SK-N-SH (cell line): Measurements from ENCODE around the gene NGLY1. TPM values are rescaled to one million over a fixed set of nuclear protein-coding genes. Genes with fewer than 3 reads are reported as not detected.

Experiments
- CTCF ChIA-PET: fragments of 300-600, 350-600 bp; formaldehyde crosslinking; extraction: SDS; loops from one replicate; lab custom pipeline; 2021; lab: Yijun Ruan, JAX
- POLR2A ChIA-PET: fragments of 350-600 bp; sonication (Branson Sonifier 250); formaldehyde crosslinking; extraction: SDS; loops from one replicate; lab custom pipeline; 2020; ENCODE audit warnings: antibody characterized with exemption, inconsistent platforms; lab: Yijun Ruan, JAX
- DNase-seq: peaks from one replicate; pipeline ENCODE4 v3.0.0; 2012
- H2AFZ ChIP-seq: fragments of 200-600 bp; sonication (generic); 2 replicates; pipeline ENCODE4 v1.8.1; 2016; ENCODE audit warnings: antibody characterized with exemption, mild to moderate bottlenecking, low read depth
- H3F3A ChIP-seq: fragments of 200-600 bp; sonication (generic); replicated peaks from 2 replicates; pipeline ENCODE3; 2016; ENCODE audit warnings: antibody characterized with exemption, mild to moderate bottlenecking; ENCODE audit not compliant: insufficient read depth
- H3K27ac ChIP-seq, 2 experiments: fragments of 200-500 bp in 1 of 2; fragments of 200-600 bp in 1 of 2; sonication (Bioruptor generic) in 1 of 2; sonication (generic), shearing (Covaris generic) in 1 of 2; 2 replicates each; pipeline versions ENCODE4 v1.5.1 to v1.6.1; 2014 to 2016; ENCODE audit warnings: low read depth in 2 of 2, inconsistent platforms in 1 of 2, low read length in 1 of 2, mild to moderate bottlenecking in 1 of 2, mixed read lengths in 1 of 2
- H3K27me3 ChIP-seq: fragments of 200-600 bp; sonication (generic), shearing (Covaris generic); 2 replicates; pipeline ENCODE4 v1.6.1; 2016; ENCODE audit warnings: mixed run types; ENCODE audit not compliant: insufficient read depth
- H3K36me3 ChIP-seq, 2 experiments: fragments of 200-500 bp in 1 of 2; fragments of 200-600 bp in 1 of 2; sonication (Bioruptor generic) in 1 of 2; sonication (generic) in 1 of 2; replicated peaks in 1 of 2; 2 replicates each; pipeline versions ENCODE3 to v1.5.1; 2014 to 2016; ENCODE audit warnings: low read length in 1 of 2, mild to moderate bottlenecking in 1 of 2; ENCODE audit not compliant: insufficient read depth in 2 of 2, control insufficient read depth in 1 of 2
- H3K4me1 ChIP-seq, 2 experiments: fragments of 200-500 bp in 1 of 2; fragments of 200-600 bp in 1 of 2; sonication (Bioruptor generic) in 1 of 2; sonication (generic), shearing (Covaris generic) in 1 of 2; 2 replicates each; pipeline versions ENCODE4 v1.5.1 to v1.6.1; 2014 to 2016; ENCODE audit warnings: low read depth in 1 of 2, low read length in 1 of 2, mixed run types in 1 of 2; ENCODE audit not compliant: insufficient read depth in 2 of 2, control insufficient read depth in 1 of 2
- H3K4me2 ChIP-seq: fragments of 200-600 bp; sonication (generic), shearing (Covaris generic); 2 replicates; pipeline ENCODE4 v1.6.1; 2017; ENCODE audit warnings: mixed run types
- H3K4me3 ChIP-seq, 2 experiments: fragments of 200-500 bp in 1 of 2; fragments of 200-600 bp in 1 of 2; sonication (Bioruptor generic) in 1 of 2; sonication (generic), shearing (Covaris generic) in 1 of 2; 2 replicates each; pipeline versions ENCODE4 v1.5.1 to v1.8.1; 2014 to 2016; ENCODE audit warnings: low read depth in 2 of 2, inconsistent platforms in 1 of 2, low read length in 1 of 2, mild to moderate bottlenecking in 1 of 2, mixed read lengths in 1 of 2, moderate library complexity in 1 of 2
- H3K79me2 ChIP-seq: fragments of 200-600 bp; sonication (generic); 2 replicates; pipeline ENCODE4 v1.8.1; 2017; ENCODE audit warnings: mild to moderate bottlenecking; ENCODE audit not compliant: insufficient read depth
- H3K9ac ChIP-seq: fragments of 200-600 bp; sonication (generic); 2 replicates; pipeline ENCODE4 v1.6.1; 2017; ENCODE audit warnings: mixed run types
- H3K9me2 ChIP-seq: fragments of 200-600 bp; sonication (generic); 2 replicates; pipeline ENCODE4 v1.6.1; 2017; ENCODE audit warnings: mixed run types
- H3K9me3 ChIP-seq: fragments of 200-600 bp; sonication (generic); 2 replicates; pipeline ENCODE4 v1.6.1; 2017; ENCODE audit warnings: mixed run types, mild to moderate bottlenecking, moderate library complexity
- H4K20me1 ChIP-seq: fragments of 200-600 bp; sonication (generic); 2 replicates; pipeline ENCODE4 v1.6.1; 2017; ENCODE audit warnings: mild to moderate bottlenecking, mixed run types; ENCODE audit not compliant: insufficient read depth
- CHD2 ChIP-seq: fragments of 150-350 bp; IDR thresholded peaks from 2 replicates; pipeline ENCODE4 v1.6.1; 2018; ENCODE audit warnings: low read length; ENCODE audit not compliant: partially characterized antibody
- CTCF ChIP-seq: fragments of 200-600 bp; sonication (generic); IDR thresholded peaks from 2 replicates; pipeline ENCODE4 v1.6.1; 2017; ENCODE audit warnings: antibody characterized with exemption, mild to moderate bottlenecking, moderate library complexity
- ELF1 ChIP-seq: IDR thresholded peaks from 2 replicates; pipeline ENCODE4 v1.4.0; 2012
- EP300 ChIP-seq, 2 experiments: IDR thresholded peaks; 2 replicates each; pipeline versions ENCODE4 v1.4.0 to v1.6.1; 2012; ENCODE audit warnings: borderline replicate concordance in 1 of 2, low read depth in 1 of 2, low read length in 1 of 2
- EZH2phosphoT487 ChIP-seq: fragments of 200-600 bp; sonication (generic); IDR thresholded peaks from 2 replicates; pipeline ENCODE4 v1.6.1; 2017; ENCODE audit warnings: low read depth, mixed run types, mild to moderate bottlenecking, antibody characterized with exemption, moderate library complexity, borderline replicate concordance
- FOXJ3 ChIP-seq: sonication (generic); formaldehyde crosslinking; IDR thresholded peaks from 2 replicates; pipeline ENCODE4 v1.5.1; 2020; ENCODE audit warnings: mild to moderate bottlenecking, missing genetic modification reagents
- IRF3 ChIP-seq: fragments of 150-350 bp; IDR thresholded peaks from 2 replicates; pipeline ENCODE4 v1.6.1; 2016; ENCODE audit warnings: mild to moderate bottlenecking, low read depth, low read length
- JUND ChIP-seq: IDR thresholded peaks from 2 replicates; pipeline ENCODE4 v1.4.0; 2012
- MAX ChIP-seq: IDR thresholded peaks from 2 replicates; pipeline ENCODE4 v1.4.0; 2012; ENCODE audit warnings: low read depth
- PBX3 ChIP-seq: IDR thresholded peaks from 2 replicates; pipeline ENCODE4; 2012
- POLR2AphosphoS5 ChIP-seq: IDR thresholded peaks from 2 replicates; pipeline ENCODE4 v1.6.1; 2012; ENCODE audit warnings: low read depth, low read length
- RCOR1 ChIP-seq: fragments of 150-350 bp; IDR thresholded peaks from 2 replicates; pipeline ENCODE4 v1.6.1; 2017; ENCODE audit warnings: antibody characterized with exemption, low read length
- RFX5 ChIP-seq: IDR thresholded peaks from 2 replicates; pipeline ENCODE4 v1.6.1; 2012; ENCODE audit warnings: mild to moderate bottlenecking, improper control_type of control experiment, low read length
- RXRA ChIP-seq: IDR thresholded peaks from 2 replicates; pipeline ENCODE4 v1.4.0; 2012; ENCODE audit warnings: low read depth, mild to moderate bottlenecking, borderline replicate concordance
- SIN3A ChIP-seq: IDR thresholded peaks from 2 replicates; pipeline ENCODE4 v1.6.1; 2012; ENCODE audit warnings: low read depth, mild to moderate bottlenecking, low read length, moderate library complexity, borderline replicate concordance
- SMC3 ChIP-seq: IDR thresholded peaks from 2 replicates; pipeline ENCODE4 v1.6.1; 2012; ENCODE audit warnings: low read depth, low read length, improper control_type of control experiment
- TAF1 ChIP-seq: IDR thresholded peaks from 2 replicates; pipeline ENCODE4 v1.6.1; 2012; ENCODE audit warnings: low read depth, mild to moderate bottlenecking, low read length, moderate library complexity, borderline replicate concordance
- TCF12 ChIP-seq: IDR thresholded peaks from 2 replicates; pipeline ENCODE4 v1.4.0; 2012
- TEAD4 ChIP-seq: IDR thresholded peaks from 2 replicates; pipeline ENCODE4 v1.4.0; 2012; ENCODE audit warnings: mild to moderate bottlenecking, borderline replicate concordance; ENCODE audit not compliant: insufficient read depth
- YY1 ChIP-seq: IDR thresholded peaks from 2 replicates; pipeline ENCODE4 v1.4.0; 2012; ENCODE audit warnings: low read depth, mild to moderate bottlenecking
- polyA plus RNA-seq, 3 experiments: library from polyadenylated mRNA; depleted of rRNA; stranded (reverse); fragments of >200 nt; gene quantifications; 2 replicates each; pipeline ENCODE4 v1.2.3, GENCODE V29; 2012
- TF ChIP-seq, protein P1 (sequence below): IDR thresholded peaks from 2 replicates; pipeline ENCODE4 v1.4.0; 2012; ENCODE audit warnings: low read depth, borderline replicate concordance
- TF ChIP-seq, protein P2 (sequence below): IDR thresholded peaks from 2 replicates; pipeline ENCODE4 v1.6.1; 2012; ENCODE audit warnings: mild to moderate bottlenecking, low read depth, low read length, moderate library complexity
- TF ChIP-seq, protein P3 (sequence below): fragments of 150-350 bp; IDR thresholded peaks from 2 replicates; pipeline ENCODE4 v1.6.1; 2017; ENCODE audit warnings: antibody characterized with exemption, low read length, low read depth, borderline replicate concordance

NGLY1 gene
- polyA plus RNA-seq, 1 of the 3 experiments (the other 2 are of a cell fraction), result 6.0 TPM

- H3K4me3 ChIP-seq, result no peak overlapping the region
- peak overlapping the region in 1 of 2 experiments; percentile 69; a peak in 2 of 4 replicates for H3K27ac ChIP-seq
- peaks cover 5% of the 10 kb centered on the region for H3F3A ChIP-seq
- no peaks in the 10 kb centered on the region for H3K36me3 ChIP-seq
- H3K9ac ChIP-seq, result 0 out of 2 replicates have a peak overlapping the region, but pooled peaks have one; percentile 25
- peaks cover 0 to 15% of the 10 kb centered on the region in 2 experiments; a peak in 2 of 4 replicates for H3K4me1 ChIP-seq
- no peaks in the 10 kb centered on the region for H3K9me3 ChIP-seq
- ChIA-PET POLR2A (no interaction called here), CTCF (interaction anchor here (0.7 to 1.4 kb wide), 2 partner anchors 11 to 172 kb away, joined by 3 read pairs; no protein-coding TSS in a partner anchor)
- H3K79me2 ChIP-seq, result no peaks in the 10 kb centered on the region
- DNase-seq, result no peak
- peak overlapping the region; percentile 45 for H3K4me2 ChIP-seq
- no peaks in the 10 kb centered on the region; the same call in 1 of the 2 replicates for H3K27me3 ChIP-seq
- 0 out of 2 replicates have a peak overlapping the region, but pooled peaks have one; percentile 27 for H2AFZ ChIP-seq
- H4K20me1 ChIP-seq, result no peaks in the 10 kb centered on the region
- H3K9me2 ChIP-seq, result no peaks in the 10 kb centered on the region
- TF ChIP-seq ELF1 (no peak), POLR2AphosphoS5 (peak; percentile 17; the same call in 1 of the 2 replicates), RFX5 (no peak), EP300 (IDR thresholded peaks at IDR 0.05; ENCODE audit: borderline replicate concordance in 1 of 2, low read depth in 1 of 2, low read length in 1 of 2) (peak in 1 of 2 experiments; percentile 36; a peak in 1 of 4 replicates), RCOR1 (no peak), YY1 (no peak), IRF3 (no peak), MAX (no peak), CTCF (no peak), CHD2 (no peak), TEAD4 (peak; percentile 34; the same call in 1 of the 2 replicates), JUND (0 out of 2 replicates have a peak, but pooled peaks have one; percentile 25), RXRA (no peak), FOXJ3 (CRISPR knock-in tag) (no peak), SMC3 (no peak), SIN3A (no peak), TCF12 (peak; percentile 55), PBX3 (peak; percentile 40), EZH2phosphoT487 (no peak), TAF1 (no peak)
- TF ChIP-seq, protein P1, sequence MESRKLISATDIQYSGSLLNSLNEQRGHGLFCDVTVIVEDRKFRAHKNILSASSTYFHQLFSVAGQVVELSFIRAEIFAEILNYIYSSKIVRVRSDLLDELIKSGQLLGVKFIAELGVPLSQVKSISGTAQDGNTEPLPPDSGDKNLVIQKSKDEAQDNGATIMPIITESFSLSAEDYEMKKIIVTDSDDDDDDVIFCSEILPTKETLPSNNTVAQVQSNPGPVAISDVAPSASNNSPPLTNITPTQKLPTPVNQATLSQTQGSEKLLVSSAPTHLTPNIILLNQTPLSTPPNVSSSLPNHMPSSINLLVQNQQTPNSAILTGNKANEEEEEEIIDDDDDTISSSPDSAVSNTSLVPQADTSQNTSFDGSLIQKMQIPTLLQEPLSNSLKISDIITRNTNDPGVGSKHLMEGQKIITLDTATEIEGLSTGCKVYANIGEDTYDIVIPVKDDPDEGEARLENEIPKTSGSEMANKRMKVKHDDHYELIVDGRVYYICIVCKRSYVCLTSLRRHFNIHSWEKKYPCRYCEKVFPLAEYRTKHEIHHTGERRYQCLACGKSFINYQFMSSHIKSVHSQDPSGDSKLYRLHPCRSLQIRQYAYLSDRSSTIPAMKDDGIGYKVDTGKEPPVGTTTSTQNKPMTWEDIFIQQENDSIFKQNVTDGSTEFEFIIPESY, result no peak
- TF ChIP-seq, protein P2, sequence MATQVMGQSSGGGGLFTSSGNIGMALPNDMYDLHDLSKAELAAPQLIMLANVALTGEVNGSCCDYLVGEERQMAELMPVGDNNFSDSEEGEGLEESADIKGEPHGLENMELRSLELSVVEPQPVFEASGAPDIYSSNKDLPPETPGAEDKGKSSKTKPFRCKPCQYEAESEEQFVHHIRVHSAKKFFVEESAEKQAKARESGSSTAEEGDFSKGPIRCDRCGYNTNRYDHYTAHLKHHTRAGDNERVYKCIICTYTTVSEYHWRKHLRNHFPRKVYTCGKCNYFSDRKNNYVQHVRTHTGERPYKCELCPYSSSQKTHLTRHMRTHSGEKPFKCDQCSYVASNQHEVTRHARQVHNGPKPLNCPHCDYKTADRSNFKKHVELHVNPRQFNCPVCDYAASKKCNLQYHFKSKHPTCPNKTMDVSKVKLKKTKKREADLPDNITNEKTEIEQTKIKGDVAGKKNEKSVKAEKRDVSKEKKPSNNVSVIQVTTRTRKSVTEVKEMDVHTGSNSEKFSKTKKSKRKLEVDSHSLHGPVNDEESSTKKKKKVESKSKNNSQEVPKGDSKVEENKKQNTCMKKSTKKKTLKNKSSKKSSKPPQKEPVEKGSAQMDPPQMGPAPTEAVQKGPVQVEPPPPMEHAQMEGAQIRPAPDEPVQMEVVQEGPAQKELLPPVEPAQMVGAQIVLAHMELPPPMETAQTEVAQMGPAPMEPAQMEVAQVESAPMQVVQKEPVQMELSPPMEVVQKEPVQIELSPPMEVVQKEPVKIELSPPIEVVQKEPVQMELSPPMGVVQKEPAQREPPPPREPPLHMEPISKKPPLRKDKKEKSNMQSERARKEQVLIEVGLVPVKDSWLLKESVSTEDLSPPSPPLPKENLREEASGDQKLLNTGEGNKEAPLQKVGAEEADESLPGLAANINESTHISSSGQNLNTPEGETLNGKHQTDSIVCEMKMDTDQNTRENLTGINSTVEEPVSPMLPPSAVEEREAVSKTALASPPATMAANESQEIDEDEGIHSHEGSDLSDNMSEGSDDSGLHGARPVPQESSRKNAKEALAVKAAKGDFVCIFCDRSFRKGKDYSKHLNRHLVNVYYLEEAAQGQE, result no peak
- TF ChIP-seq, protein P3, sequence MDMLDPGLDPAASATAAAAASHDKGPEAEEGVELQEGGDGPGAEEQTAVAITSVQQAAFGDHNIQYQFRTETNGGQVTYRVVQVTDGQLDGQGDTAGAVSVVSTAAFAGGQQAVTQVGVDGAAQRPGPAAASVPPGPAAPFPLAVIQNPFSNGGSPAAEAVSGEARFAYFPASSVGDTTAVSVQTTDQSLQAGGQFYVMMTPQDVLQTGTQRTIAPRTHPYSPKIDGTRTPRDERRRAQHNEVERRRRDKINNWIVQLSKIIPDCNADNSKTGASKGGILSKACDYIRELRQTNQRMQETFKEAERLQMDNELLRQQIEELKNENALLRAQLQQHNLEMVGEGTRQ, result no peak
These were observed 37.1 kb upstream of the NGLY1 start for GRCh38 chr3:25820366-25820765.
